ENCODE data around the gene SAP30BP. TPM values are rescaled to one million over a fixed set of nuclear protein-coding genes. Genes with fewer than 3 reads are reported as not detected.
A peak's percentile ranks its signal among the peaks of the same experiment; 100 is the strongest.

SAP30BP gene
- total RNA-seq, 1 donor from 2014 or later = 89.3 TPM

- H3K9me3 Mint-ChIP-seq = no peaks in the 10 kb centered on the region
- H3K27me3 Mint-ChIP-seq = peaks cover 1% of the 10 kb centered on the region
- no peak overlapping the region for H3K4me3 Mint-ChIP-seq
- DNase-seq (ENCODE audit: extremely low spot score, unreplicated experiment) = no peak
- no peaks in the 10 kb centered on the region for H3K4me1 Mint-ChIP-seq (ENCODE audit: unreplicated experiment)
- H3K27ac Mint-ChIP-seq = no peak overlapping the region
- no peak for TF ChIP-seq CTCF (conservative IDR thresholded peaks at IDR 0.05)
- peaks cover 14% of the 10 kb centered on the region for H3K36me3 Mint-ChIP-seq
Observed at GRCh38 chr17:75707079-75707571, 40.0 kb downstream of the SAP30BP start.

GRCh38 chr17:75712446-75712845, 45.3 kb downstream of the SAP30BP start:
- no peak overlapping the region for H3K27ac Mint-ChIP-seq
- H3K27me3 Mint-ChIP-seq = peaks cover 15% of the 10 kb centered on the region
- DNase-seq (ENCODE audit: extremely low spot score, unreplicated experiment) = no peak
- H3K36me3 Mint-ChIP-seq = peaks cover 8% of the 10 kb centered on the region
- no peaks in the 10 kb centered on the region for H3K9me3 Mint-ChIP-seq
- H3K4me3 Mint-ChIP-seq = no peak overlapping the region
- TF ChIP-seq CTCF (conservative IDR thresholded peaks at IDR 0.05) = no peak
- no peaks in the 10 kb centered on the region for H3K4me1 Mint-ChIP-seq (ENCODE audit: unreplicated experiment)

- no peak for TF ChIP-seq CTCF (conservative IDR thresholded peaks at IDR 0.05)
- Mint-ChIP-seq H3K27me3 (peaks cover 47% of the 10 kb centered on the region), H3K4me1 (ENCODE audit: unreplicated experiment) (no peaks in the 10 kb centered on the region), H3K9me3 (no peaks in the 10 kb centered on the region), H3K36me3 (no peaks in the 10 kb centered on the region), H3K27ac (no peak overlapping the region), H3K4me3 (peak overlapping the region; percentile 88)
- no peak for DNase-seq (ENCODE audit: extremely low spot score, unreplicated experiment)
Observed at GRCh38 chr17:75719732-75720131, 52.6 kb downstream of the SAP30BP start.

GRCh38 chr17:75720656-75721462, 53.7 kb downstream of the SAP30BP start, which contains the start of gene ITGB4:
TSS of gene ITGB4 (plus strand) at chr17:75721459. CDS start at chr17:75724704, 3,245 bp downstream.
- Mint-ChIP-seq H3K27ac (peak within 1 kb of the TSS; percentile 84), H3K9me3 (no peaks in the 10 kb centered on the region), H3K4me3 (peak within 1 kb of the TSS; percentile 88), H3K4me1 (ENCODE audit: unreplicated experiment) (no peaks in the 10 kb centered on the region), H3K36me3 (no peaks in the 10 kb centered on the region), H3K27me3 (peaks cover 46% of the 10 kb centered on the region)
- no peak for DNase-seq (ENCODE audit: extremely low spot score, unreplicated experiment)
- peak; percentile 13 for TF ChIP-seq CTCF (conservative IDR thresholded peaks at IDR 0.05)

- Mint-ChIP-seq H3K4me1 (ENCODE audit: unreplicated experiment) (no peaks in the 10 kb centered on the region), H3K36me3 (no peaks in the 10 kb centered on the region), H3K27me3 (peaks cover 45% of the 10 kb centered on the region), H3K27ac (no peak overlapping the region), H3K9me3 (no peaks in the 10 kb centered on the region), H3K4me3 (peak overlapping the region; percentile 74)
- DNase-seq (ENCODE audit: extremely low spot score, unreplicated experiment) = no peak
- TF ChIP-seq CTCF (conservative IDR thresholded peaks at IDR 0.05) = no peak
Observed at GRCh38 chr17:75721463-75722011, 54.4 kb downstream of the SAP30BP start.
